Ammon's horn (tissue), 1 donor: Measurements from ENCODE around the gene STAB2.

Experiments used
- DNase-seq: peaks from one replicate; pipeline ENCODE4 v3.0.0-alpha.2; 2016; ENCODE audit warnings: low spot score

Gene STAB2

DNA sequence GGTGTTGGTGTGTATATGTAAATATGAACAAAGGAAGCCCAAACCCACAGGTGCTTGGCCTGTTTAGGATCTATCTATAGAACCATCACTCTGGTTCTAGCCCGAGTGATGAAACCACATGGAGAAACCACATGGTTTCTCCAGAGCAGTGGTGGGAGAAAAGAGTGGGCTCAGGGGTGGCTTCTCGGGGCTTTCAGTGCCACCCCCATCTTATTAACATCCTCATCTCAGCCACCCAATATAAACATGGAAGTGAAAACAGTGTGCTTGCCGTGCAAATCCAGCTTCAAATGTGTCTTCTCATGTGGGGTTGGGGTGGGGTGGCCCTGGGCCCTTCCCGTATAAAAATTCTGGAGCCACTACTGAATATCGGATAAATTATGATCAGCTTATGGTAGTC, 109.0 kb downstream of the STAB2 start:
- no peak for DNase-seq

- DNase-seq = no peak
Measured at GRCh38 chr12:103697971-103698751, 111.1 kb downstream of the STAB2 start.

GRCh38 chr12:103698752-103699560, 111.9 kb downstream of the STAB2 start:
- DNase-seq = no peak

DNA sequence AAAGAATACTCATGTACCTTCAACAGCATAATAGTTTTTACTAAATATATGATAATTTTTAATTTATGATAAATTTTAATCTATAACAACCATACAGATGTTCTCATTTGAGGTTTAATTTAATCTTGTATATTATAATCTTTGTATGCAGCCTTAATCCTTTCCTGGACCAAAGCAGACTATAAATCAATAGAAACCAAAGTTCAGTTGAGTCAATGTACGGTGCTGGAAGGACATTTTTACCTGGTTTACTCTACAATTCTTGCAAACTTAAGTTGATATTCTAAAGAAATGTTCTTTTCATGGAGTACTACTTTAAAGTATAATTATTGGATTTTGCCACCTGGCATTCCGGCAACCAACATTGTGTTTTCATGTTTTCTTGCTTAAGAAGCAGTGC, 118.0 kb downstream of the STAB2 start:
- DNase-seq = no peak

GRCh38 chr12:103705927-103706326, 118.9 kb downstream of the STAB2 start:
- no peak for DNase-seq

- DNase-seq = no peak
Measured at GRCh38 chr12:103707446-103707845, 120.4 kb downstream of the STAB2 start.

GRCh38 chr12:103710544-103710943, 123.5 kb downstream of the STAB2 start:
- DNase-seq = no peak

- peak; percentile 42 for DNase-seq
Measured at GRCh38 chr12:103712216-103712615, 125.1 kb downstream of the STAB2 start.

DNA sequence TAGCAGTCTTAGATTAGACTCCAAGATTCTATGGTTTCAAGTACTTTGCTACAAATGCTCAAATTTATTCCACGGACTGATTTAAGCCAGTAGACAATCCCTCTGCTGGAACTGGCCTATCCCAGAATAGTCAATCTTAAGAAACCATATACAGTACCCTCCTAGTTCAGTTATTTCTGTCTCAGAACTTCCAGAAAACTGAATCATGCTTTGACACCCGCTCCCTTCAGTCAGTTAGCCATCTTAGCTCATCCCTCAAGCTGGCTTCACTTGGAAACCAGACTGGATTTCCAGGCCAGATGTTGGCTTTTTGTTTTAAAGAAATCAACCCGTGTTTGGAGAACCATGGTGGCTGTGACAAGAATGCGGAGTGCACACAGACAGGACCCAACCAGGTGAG, 128.4 kb downstream of the STAB2 start:
- no peak for DNase-seq

DNA sequence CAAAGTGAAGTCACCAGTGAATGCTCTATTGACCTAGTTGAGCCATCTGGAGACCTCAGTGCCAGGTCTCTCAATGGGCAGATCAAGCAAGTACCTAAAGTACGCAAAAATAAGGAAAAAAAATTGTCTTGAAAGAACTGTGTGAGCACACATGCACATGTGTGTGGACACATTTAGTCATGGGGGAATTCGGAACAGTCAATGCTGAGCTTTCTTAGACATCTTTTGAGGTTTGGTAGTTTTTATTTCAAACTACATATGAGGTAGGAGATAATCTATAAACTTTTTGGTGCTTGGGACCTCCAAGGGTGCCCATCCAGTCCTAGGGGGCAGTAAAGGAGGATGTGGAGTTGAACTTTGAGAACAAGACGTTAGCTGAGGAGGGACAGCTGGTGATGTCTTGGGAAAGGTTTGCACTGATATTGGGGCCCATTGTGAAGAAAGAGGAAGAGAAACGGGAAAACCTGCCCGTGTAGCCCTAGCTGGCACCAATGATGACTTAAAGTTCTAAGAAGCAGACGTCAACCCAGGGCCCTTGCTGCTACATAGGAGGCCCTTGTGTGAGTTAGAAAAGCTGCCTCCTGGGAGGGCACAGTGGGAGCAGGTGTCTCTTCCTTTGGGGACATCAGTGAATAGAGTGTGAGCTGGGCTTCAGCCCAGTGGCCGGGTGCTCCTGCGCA, 129.6 kb downstream of the STAB2 start:
- DNase-seq = no peak

GRCh38 chr12:103725398-103725797, 138.3 kb downstream of the STAB2 start:
- DNase-seq = no peak

DNA sequence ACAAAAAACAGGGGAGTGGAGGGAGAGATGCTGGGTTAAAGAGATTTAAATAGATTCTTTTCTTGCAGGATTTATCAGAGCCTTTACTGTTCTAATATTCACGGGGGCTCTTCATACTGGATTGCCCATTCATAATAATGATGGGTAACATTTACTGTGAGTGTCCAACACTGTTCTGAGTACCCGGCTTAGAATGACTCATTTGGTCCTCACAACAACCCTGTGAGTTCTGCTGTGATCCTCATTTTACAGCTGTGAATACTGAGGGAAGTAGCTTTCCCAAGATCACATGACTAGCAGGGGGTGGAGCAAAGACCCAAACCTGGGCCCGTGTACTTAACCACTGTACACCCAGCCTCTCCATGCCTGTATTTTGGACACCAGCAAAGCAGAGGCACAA, 140.6 kb downstream of the STAB2 start:
- no peak for DNase-seq

DNA sequence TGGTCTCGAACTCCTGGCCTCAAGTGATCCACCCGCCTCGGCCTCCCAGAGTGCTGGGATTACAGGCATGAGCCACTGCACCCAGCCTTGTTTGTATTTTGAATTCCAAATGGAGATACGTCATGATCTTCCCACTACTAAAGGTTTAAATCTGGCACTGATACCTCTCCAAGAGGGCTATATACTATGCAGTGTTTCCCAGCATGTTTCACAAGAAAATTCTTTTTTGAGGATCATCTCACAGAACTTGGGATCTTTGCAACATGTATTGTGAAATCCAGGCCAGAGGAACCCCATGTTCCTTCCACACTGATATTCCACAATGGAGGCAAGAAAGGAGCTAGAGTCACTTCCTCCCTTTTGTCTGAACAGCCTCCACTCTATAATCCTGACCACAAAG, 141.2 kb downstream of the STAB2 start:
- DNase-seq = no peak

DNA sequence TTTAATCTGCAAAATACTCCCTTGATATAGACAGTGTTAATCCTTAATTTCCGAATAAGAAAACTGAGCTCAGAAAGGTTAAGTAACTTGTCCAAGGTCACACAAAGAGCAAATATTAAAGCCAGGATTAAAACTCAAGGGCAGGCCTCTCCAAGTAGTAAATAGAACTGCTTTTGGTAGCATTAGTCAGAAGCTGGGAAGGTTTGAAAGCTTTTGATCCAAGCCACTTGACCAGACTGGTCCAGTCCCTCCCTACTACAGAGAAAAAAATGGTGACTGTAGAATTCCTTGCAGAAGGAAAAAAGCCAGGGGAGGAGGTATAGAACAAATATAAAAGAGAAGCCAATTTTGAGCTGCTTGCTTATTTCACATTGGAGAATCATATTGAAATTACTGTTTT, 142.4 kb downstream of the STAB2 start:
- no peak for DNase-seq

DNA sequence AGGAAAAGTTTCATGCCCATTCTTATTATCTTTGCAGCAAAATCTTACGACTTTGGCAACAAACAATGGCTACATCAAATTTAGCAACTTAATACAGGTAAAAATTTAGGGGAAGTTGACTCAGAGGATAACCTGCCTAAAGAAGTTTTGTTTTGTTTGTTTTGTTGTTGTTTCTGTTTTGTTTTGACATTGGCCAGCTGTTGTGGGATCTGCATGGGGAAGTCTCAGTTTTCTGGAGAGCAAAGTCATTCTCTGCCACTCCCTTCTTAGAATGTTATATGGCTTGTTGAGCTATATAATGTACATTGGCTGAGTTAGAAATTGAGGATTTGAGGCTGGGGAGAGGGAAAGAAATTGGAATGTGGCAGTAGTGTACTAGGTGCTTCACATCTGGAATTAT, 144.5 kb downstream of the STAB2 start:
- no peak for DNase-seq

DNA sequence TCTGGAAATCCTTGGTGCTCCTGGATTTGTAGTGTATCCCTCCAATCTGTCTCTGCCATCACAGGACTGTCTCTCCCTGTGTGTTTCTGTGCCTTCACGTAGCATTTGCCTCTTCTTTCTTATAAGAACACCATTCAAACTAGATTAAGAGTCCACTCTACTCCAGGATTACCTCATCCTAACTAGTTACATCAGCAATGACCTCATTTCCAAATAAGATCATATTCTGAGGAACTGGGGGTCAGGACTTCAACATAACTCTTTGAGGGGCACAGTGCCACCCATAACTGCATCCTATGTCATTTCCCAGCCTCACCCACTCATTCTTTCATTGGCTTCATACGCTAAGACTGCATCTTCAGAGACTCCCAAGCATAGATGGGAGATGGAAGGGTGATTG, 147.8 kb downstream of the STAB2 start:
- DNase-seq = no peak

DNA sequence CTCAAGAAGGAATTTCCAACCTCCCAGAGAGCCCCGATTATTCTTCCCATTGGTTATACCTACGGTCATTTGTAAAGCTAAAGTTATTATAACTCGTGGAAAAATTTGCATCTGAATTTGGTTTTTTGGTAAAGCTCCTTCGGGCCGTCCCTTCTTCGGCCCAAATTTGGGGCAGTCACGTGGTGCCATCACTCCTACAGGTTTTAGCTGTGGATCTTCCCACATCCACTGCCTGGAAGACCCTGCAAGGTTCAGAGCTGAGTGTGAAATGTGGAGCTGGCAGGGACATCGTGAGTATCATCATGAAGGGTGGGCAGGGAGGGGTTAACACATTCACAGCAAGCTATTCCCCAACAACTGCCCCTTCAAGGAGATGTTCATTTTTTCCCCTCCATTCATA, 148.2 kb downstream of the STAB2 start:
- no peak for DNase-seq

DNA sequence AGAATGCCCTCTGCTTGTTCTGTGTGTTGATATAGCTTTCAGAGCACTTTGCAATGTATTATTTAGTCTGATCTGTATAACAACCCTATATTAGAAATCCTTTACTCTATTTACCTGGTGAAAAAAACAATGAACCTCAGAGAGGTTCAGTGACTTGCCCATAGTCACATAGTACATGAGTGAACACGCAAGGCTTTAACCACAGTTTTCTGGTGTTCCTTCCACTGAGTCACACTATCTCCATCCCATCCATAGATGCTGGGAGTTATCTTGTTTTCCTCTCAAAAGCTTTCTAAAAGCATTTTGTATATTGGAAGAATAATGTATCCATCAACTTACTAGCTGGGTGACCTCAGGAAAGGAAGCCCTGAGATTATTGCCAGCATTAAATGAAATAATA, 149.5 kb downstream of the STAB2 start:
- DNase-seq = no peak

GRCh38 chr12:103737881-103738280, 150.8 kb downstream of the STAB2 start:
- peak; percentile 5 for DNase-seq

DNA sequence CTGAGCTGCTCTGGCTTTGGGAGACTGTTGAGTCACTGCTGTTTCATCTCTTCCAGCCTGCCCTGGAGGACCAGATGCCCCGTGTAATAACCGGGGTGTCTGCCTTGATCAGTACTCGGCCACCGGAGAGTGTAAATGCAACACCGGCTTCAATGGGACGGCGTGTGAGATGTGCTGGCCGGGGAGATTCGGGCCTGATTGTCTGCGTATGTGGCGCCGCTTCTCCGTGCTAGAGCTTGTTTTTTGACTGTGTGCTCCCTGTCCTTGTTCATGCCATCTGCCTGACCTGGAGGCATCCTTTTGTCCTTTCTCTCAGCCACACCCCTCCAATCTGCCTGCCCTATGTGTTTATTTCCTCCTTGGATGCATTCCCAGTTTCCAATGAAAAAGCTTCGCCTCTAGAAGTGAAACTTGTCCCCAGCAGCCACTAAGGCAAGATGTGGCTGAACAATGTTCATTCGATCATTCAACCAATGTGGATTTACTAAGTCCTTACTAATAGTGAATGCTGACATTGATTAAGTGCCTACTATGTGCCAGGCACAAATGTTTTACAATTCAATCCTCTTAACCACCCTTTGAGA, 155.4 kb downstream of the STAB2 start:
- DNase-seq = peak; percentile 12

DNA sequence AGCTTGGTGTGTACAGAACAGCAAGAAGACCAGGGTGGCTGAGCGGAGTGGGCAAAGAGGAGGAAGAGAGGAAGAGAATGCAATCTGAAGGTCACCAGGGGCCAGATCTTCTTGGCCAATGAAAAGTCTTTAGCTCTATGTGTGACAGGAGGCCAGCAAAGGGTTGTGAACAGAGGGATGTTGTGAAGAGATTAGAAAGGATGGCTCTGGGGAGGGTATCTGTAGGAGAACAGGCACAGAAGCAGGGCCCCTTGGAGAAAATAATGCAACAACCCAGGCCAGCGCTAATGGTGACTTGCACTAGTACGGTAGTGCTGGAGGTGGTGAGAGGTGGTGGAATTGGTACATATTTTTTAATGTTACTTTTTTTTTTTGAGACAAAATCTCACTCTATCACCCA, 156.7 kb downstream of the STAB2 start:
- DNase-seq = no peak

DNA sequence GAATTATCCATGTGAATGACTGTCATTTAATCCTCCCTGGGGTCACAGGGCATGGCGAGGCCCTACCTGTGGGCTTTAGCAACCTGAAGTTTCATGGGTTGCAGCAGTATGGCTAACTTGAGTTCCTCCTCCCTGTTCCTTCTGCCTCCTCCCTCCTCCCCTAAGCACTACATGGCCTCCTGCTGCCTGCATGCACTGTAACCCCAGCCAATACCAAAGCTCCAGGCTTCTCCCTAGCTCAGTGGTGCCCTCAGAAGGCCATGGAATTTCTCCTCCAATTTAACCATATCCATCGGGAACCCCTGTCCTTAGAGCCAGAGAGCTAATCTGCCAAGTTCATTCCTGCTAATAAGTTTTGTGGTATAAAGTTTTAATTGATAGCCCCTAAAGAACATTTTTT, 158.9 kb downstream of the STAB2 start:
- DNase-seq = no peak

GRCh38 chr12:103748002-103748401, 160.9 kb downstream of the STAB2 start:
- DNase-seq = no peak
